ENCODE measurements around the gene RETREG1. TPM values are rescaled to one million over a fixed set of nuclear protein-coding genes. Genes with fewer than 3 reads are reported as not detected.

The RETREG1 gene, protein sequence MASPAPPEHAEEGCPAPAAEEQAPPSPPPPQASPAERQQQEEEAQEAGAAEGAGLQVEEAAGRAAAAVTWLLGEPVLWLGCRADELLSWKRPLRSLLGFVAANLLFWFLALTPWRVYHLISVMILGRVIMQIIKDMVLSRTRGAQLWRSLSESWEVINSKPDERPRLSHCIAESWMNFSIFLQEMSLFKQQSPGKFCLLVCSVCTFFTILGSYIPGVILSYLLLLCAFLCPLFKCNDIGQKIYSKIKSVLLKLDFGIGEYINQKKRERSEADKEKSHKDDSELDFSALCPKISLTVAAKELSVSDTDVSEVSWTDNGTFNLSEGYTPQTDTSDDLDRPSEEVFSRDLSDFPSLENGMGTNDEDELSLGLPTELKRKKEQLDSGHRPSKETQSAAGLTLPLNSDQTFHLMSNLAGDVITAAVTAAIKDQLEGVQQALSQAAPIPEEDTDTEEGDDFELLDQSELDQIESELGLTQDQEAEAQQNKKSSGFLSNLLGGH
- total RNA-seq = 0.27 and 0.65 TPM in 2 replicates

DNA sequence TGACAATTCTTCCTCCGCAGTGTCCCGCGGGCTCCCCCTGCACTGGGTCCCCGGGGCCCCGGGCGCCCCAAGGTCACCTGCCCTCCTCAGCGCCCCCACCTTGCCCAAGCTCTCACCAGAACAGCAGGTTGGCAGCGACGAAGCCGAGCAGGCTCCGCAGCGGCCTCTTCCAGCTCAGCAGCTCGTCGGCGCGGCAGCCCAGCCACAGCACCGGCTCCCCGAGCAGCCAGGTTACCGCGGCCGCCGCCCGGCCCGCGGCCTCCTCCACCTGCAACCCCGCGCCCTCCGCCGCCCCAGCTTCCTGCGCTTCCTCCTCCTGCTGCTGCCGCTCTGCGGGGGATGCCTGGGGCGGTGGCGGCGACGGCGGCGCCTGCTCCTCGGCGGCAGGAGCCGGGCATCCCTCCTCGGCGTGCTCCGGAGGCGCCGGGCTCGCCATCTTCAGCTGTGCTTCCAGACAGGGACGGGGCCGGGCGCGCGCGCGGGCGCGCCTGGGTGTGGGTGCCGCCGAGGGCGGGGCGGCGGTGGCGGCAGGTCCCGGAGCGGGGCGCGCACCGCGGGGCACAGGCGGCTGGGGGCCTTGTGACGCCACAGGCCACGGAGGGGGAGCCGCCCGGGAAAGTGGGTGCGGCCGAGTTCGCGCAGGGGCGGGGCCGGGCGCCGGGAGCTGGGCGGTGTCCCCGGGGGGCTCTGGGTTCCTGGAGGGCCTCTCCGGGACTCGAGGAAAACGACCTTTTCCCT, at the start of gene RETREG1:
TSS of gene RETREG1 (minus strand) at position 462 of the 738 bp plus-strand sequence. CDS start at position 436, 26 bp downstream.

DNA sequence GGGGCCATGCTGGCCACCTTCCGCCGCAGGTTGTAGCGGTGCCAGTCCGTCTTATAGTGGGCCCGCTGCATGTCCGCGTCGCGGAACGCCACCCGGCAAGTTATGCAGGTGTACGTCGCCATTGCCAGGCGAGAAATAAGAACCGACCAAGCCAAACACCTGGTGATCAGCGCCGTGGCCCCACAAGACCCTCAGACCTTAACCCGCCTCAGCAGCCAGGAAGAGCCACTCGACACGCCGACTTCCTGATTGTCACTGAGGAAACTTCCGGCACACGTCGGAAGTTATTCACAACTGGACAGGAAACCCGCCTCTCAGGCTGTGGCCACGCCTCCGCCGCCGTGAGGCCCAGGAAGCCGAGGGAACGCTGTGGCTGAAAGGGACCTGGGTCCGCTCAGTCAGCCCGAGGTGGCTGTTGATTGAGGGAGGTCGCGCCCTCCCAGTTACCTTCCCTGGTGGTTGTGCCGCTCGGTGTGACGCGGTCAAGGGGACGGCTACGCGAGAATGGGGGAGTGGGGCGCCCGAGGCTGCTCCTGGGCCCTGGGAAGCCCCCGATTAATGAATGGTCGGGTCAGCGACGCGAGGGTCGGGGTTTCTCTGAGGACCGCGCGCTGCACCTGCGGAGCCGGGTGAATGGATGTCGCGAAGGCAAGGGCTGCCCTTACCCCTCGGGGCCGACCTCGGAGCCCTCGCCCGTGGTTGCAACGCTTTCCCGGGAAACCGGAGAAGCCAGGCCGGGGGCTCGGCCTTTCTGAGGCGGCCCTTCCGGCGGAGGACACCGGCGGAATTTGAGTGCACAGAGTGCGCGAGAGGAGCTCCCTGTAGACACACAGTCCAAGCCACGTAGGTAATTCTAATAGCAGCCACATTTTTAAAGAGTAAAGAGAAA, 151.0 kb downstream of the RETREG1 start, which contains the start of gene ZNF622:
TSS of gene ZNF622 (minus strand) at position 257 of the 889 bp plus-strand sequence. CDS start at position 122, 135 bp downstream.

Small RNA genes within 50 kb of the gene (small RNA-seq; reads per million reads assigned to genes)
- gene RF00019 = not detected

Other genes with a start within 250 kb of the RETREG1 start
- 27.4 and 33.0 TPM in 2 replicates for gene ZNF622, start 151.2 kb downstream of the RETREG1 start, total RNA-seq

All from thoracic aorta endothelial cell (primary cell).